Mucosa of descending colon (tissue), 3 donors: ENCODE measurements around the gene LRP6. TPM values are rescaled to one million over a fixed set of nuclear protein-coding genes. Genes with fewer than 3 reads are reported as not detected.

Experiments
- ATAC-seq: fragments of 200-7000 bp; cut with Tn5 transposase; one replicate; pipeline ENCODE4 v1.9.1; 2020; ENCODE audit warnings: mild to moderate bottlenecking, moderate library complexity
- DNase-seq, 3 donors: peaks; one replicate each; pipeline ENCODE4 v3.0.0-alpha.2; 2020
- H3K36me3 ChIP-seq: fragments of 200-600 bp; one replicate; pipeline ENCODE4 v1.8.0; 2021; ENCODE audit warnings: low read depth, mild to moderate bottlenecking
- H3K4me1 ChIP-seq: fragments of 200-600 bp; one replicate; pipeline ENCODE4 v1.8.0; 2021; ENCODE audit warnings: low read depth, mild to moderate bottlenecking
- H3K4me3 ChIP-seq: fragments of 200-600 bp; one replicate; pipeline ENCODE4 v1.8.0; 2021; ENCODE audit warnings: mild to moderate bottlenecking
- H3K9me3 ChIP-seq: fragments of 200-600 bp; one replicate; pipeline ENCODE4 v1.8.0; 2021; ENCODE audit warnings: mild to moderate bottlenecking
- CTCF ChIP-seq: fragments of 200-600 bp; IDR thresholded peaks from one replicate; pipeline ENCODE4 v1.8.0; 2022; ENCODE audit warnings: antibody characterized with exemption, mild to moderate bottlenecking
- intact Hi-C, 2 donors: fragments of 100-400 bp; cut with DNase I in 1 of 2; cut with micrococcal nuclease in 1 of 2; formaldehyde crosslinking; loops; one replicate each; pipeline versions ENCODE4 v1.11.0 to v1.11.1; 2022; cut with DNase I, micrococcal nuclease
- total RNA-seq, 3 donors: library from RNA; stranded (reverse); fragmentation: NEBNext Ultra II Directional in 2 of 3; extraction: Animal tissue kit (Norgen Biotek cat#: 25700) in 2 of 3; gene quantifications; one replicate each; pipeline versions ENCODE4 v1.2.1 to v1.2.4, GENCODE V29; 2021 to 2023
- donor health status: DM: no; HTN: no; CAD: no; lungs with moderate emphysema.
- donor health status: DM: no; HTN: no; CAD: no.
- donor health status: DM: no; HTN: yes; CAD: no.

LRP6 gene
- total RNA-seq, 3 donors from 2014 or later = 32.2 to 57.2 (median 37.2) TPM

GRCh38 chr12:12190087-12190809 is 76.6 kb downstream of the LRP6 start:
- no peak for ATAC-seq
- no peak for TF ChIP-seq CTCF
- no peaks in the 10 kb centered on the region for H3K9me3 ChIP-seq
- intact Hi-C loops = no loop called here
- no peaks in the 10 kb centered on the region for H3K36me3 ChIP-seq
- no peaks in the 10 kb centered on the region for H3K4me1 ChIP-seq
- no peak for DNase-seq
- no peak overlapping the region for H3K4me3 ChIP-seq

GRCh38 chr12:12185414-12185813 is 81.4 kb downstream of the LRP6 start:
- no peak for TF ChIP-seq CTCF
- intact Hi-C loops = no loop called here

GRCh38 chr12:12182703-12183365 is 84.0 kb downstream of the LRP6 start:
- no peak for DNase-seq
- no peak for TF ChIP-seq CTCF
- H3K4me3 ChIP-seq = no peak overlapping the region
- intact Hi-C loops = no loop called here
- ATAC-seq = no peak
- H3K36me3 ChIP-seq = no peaks in the 10 kb centered on the region
- H3K4me1 ChIP-seq = no peaks in the 10 kb centered on the region
- no peaks in the 10 kb centered on the region for H3K9me3 ChIP-seq

More at GRCh38 chr12:12185414-12185813, 81.4 kb downstream of the LRP6 start:
- H3K9me3 ChIP-seq = no peaks in the 10 kb centered on the region
- no peak for ATAC-seq
- H3K4me1 ChIP-seq = no peaks in the 10 kb centered on the region
- no peaks in the 10 kb centered on the region for H3K36me3 ChIP-seq
- H3K4me3 ChIP-seq = no peak overlapping the region
- DNase-seq = no peak

- Histone ChIP-seq H3K4me1 (no peaks in the 10 kb centered on the region), H3K9me3 (no peaks in the 10 kb centered on the region), H3K36me3 (no peaks in the 10 kb centered on the region), H3K4me3 (no peak overlapping the region)
- DNase-seq (no peak), ATAC-seq (no peak)
- intact Hi-C loops = no loop called here
- TF ChIP-seq CTCF = no peak
Measured at GRCh38 chr12:12181511-12181910, 85.3 kb downstream of the LRP6 start.

- Histone ChIP-seq H3K9me3 (no peaks in the 10 kb centered on the region), H3K4me3 (no peak overlapping the region), H3K36me3 (no peaks in the 10 kb centered on the region), H3K4me1 (no peaks in the 10 kb centered on the region)
- no peak for ATAC-seq
- intact Hi-C loops = no loop called here
- no peak for TF ChIP-seq CTCF
- DNase-seq = no peak
Measured at GRCh38 chr12:12180575-12180974, 86.3 kb downstream of the LRP6 start.
